Right lung (tissue), 10 donors: ENCODE data around the gene PITX2. TPM values are rescaled to one million over a fixed set of nuclear protein-coding genes. Genes with fewer than 3 reads are reported as not detected.

ENCODE experiments used
- DNase-seq, 2 donors: peaks; one replicate each; pipeline ENCODE4 v3.0.0-alpha.2; 2013
- long read RNA-seq, 8 donors: transcript quantifications; one replicate each; lab custom pipeline, GENCODE V29; 2026
- polyA plus RNA-seq, 5 donors: library from polyadenylated mRNA; unstranded; fragments of 120-200 nt; gene quantifications; one replicate each; pipeline versions ENCODE4 v1.2.1 to v1.2.3, GENCODE V29; 2013; ENCODE audit warnings: inconsistent platforms in 1 of 5, low replicate concordance in 1 of 5; ENCODE audit not compliant: insufficient read length in 5 of 5, insufficient read depth in 1 of 5

The PITX2 gene
- polyA plus RNA-seq, result 1 to 10 TPM in 1 of 5 donors, not detected in 4; 2.0 TPM
- long read RNA-seq, donor 1, result 0 reads
- long read RNA-seq, donor 2, result 0 reads
- long read RNA-seq, donor 3, result 0 reads
- long read RNA-seq, donor 4, result 0 reads
- long read RNA-seq, donor 5, result 0 reads
- long read RNA-seq, donor 6, result 0 reads
- long read RNA-seq, donor 7, result 0 reads
- long read RNA-seq, donor 8, result 0 reads

DNA sequence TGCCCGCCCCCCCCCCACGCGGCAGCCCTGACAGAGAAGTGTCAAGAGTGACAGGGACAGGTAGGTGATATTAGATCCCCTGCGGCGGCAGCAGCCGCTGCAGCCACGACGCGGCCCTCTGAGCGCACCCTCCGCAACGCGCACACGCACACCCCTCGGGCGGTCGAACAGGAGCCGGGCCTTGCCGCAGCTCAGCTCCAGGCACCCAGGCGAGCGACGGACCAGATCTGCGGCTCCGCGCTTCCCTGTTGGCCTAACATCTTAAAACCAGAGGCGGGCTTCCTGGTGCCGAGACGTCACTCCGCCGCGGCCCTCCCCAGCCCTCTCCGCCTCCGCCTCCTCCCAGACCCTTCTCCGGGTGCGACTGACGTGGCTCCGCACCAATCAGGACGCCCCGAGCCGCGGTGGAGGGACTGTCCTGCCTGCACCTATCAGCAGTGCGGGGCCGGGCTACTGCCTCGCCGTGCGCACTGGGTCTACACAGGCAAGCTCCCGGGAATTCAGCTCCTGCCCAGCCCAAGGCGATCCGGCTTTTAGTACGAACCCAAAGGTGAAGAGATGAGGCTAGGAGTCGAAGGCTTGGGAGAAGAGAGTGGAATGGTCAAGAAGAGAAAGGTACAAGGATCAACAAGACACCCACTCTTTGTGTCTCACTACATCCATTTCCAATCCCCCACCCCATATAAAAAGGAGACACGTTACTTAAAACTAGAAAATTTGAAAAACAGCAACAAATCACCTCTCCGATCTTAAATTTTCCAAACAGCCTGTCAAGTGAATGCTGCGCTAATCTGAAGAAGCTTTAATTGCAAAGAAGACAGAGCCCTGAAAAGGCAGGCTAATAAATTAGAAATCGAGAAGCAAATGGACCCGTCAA, at the start of gene PITX2:
PITX2 (minus strand) TSS at position 237 of the 877 bp plus-strand sequence. CDS start 617 bp downstream, outside the sequence.
- DNase-seq, result peak; percentile 81 to 85

- no peak for DNase-seq
Observed at GRCh38 chr4:110671679-110672078, 48.8 kb upstream of the PITX2 start.

GRCh38 chr4:110669663-110670062, 46.8 kb upstream of the PITX2 start:
- no peak for DNase-seq

DNA sequence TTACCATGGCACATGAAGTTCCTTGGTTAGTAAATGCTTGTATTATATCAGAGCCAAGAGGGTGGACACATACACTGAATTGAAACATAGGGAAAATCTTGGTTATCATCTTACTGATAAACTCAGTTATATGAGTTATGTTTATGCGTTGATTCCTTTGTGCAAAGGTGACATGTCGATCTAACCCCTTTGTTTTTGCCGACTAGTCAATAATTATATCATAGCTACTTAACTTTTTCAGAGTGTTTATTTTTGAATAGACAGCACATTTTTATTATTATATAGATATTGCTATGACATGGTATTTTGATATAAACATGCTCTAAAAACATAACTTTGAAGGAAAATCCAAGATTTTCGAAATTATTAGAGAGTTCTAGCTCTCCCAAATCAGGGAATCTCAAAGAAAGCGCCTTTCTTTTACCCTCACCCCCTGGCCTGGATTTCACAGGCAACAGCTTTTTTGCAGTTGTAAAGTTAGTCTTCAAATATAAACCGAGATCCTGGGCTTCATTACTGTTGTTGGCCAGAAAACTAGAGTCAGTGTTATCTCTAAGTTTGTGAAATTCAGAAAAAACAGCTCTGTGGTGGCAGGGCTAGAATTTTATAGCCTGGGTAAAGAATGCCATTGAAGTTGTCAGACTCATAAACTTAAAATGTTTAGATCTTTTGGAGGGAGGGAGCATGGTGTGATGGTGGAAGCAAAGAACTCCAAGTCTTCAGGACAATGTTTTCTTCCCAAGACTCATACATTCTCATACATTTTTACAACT, 45.8 kb upstream of the PITX2 start:
- no peak for DNase-seq

- no peak for DNase-seq
Observed at GRCh38 chr4:110667670-110668069, 44.8 kb upstream of the PITX2 start.

DNA sequence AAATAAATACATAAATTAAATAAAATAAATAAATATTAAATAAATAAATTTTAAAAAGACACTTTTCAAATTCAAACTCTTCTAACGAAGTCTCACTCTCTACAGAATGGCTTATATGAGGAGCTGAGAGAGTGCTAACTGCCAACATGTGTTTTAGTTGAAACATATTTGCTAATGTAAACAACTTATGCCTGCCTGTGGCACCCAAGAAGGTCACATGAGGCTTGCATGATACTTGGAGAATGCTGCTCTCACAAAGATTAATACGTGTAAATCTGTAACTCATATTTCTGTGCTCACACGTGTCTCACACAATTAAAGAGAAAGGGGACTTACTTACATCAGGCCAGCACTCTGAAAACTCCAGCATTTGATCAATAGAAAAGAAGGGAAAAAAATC, 43.2 kb upstream of the PITX2 start:
- no peak for DNase-seq

GRCh38 chr4:110663738-110664444, 41.0 kb upstream of the PITX2 start:
- no peak for DNase-seq

DNA sequence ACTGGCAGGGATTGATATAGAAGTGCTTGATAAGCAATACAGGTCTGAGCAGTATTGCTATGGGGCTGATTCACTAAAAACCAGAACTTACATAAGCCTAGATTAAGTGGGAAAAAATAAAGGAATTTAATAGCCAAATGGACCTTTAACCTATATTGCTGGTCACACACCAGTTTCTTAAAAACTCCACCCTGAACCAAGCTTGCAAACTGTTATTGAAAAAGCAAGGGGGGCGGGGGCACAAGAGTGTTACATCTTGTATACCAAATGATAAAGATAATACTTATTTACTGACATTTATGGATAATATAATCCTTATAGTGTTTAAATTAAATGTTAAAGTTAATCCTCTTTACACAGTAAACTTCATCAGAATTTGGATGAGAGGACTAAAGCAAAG, 40.3 kb upstream of the PITX2 start:
- no peak for DNase-seq

- no peak for DNase-seq
Observed at GRCh38 chr4:110660755-110661154, 37.9 kb upstream of the PITX2 start.

- DNase-seq, result no peak
Observed at GRCh38 chr4:110654254-110654635, 31.4 kb upstream of the PITX2 start.

- DNase-seq, result no peak
Observed at GRCh38 chr4:110653321-110654253, 30.7 kb upstream of the PITX2 start.

DNA sequence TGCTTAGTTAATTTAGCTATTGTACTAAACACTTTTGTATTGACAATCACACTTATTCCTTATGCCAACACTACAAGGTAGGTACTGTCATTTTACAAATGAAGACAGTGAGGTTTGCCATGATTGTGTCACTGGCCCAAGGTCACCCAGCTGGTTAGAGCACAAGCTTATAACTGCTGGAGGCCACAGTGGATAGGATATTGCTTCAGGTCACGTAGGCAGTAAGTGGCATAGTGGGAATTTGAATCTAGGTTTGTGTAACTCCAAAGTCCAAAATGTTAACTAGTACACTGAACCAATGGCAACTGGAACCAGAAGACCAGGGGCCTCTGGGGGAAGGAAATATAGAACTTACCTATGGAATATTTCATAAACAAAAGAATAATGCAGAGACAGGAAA, 21.1 kb upstream of the PITX2 start:
- no peak for DNase-seq

GRCh38 chr4:110643096-110643495, 20.2 kb upstream of the PITX2 start:
- no peak for DNase-seq

DNA sequence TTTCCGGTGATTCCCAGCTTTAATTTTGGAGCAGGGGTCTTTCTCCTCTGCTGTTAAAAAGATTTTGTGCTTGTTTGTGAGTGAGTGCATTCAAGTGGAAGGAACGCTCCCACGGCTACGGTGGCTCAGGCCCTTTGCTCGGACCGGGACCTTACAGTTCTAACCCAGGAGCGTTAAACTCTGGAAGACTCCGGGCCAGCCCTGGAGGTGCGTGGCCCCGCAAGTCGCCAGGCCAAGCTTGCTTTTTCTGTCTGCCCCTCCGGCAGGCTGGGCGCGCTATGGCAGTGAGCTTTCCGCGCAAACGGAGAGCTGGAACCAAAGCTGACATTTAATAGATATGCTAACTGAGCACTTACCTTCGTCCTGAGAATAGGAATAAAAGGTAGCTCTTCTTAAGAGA, 18.3 kb upstream of the PITX2 start:
- no peak for DNase-seq

DNA sequence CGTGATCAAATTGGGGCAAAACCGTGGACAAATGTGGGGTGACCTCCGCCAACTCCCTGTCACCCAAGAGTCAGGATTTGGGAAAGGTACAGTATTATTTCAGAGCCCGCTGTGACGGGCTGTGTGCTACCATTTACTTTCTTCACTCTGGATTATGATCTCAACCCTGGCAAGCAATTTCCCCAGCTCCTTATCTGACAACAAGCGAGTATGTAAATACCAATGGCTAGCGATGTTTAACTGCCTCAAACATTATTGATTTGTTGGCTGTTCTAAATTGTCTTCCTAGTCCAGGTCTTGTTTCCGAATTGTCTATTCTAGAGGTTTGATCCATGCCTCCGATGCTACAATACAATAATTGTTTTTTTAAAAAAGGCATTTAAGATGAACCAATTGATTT, 17.7 kb upstream of the PITX2 start:
- no peak for DNase-seq

- no peak for DNase-seq
Observed at GRCh38 chr4:110639207-110640090, 16.6 kb upstream of the PITX2 start.

- DNase-seq, result no peak
Observed at GRCh38 chr4:110638089-110638746, 15.3 kb upstream of the PITX2 start.

- no peak for DNase-seq
Observed at GRCh38 chr4:110637408-110638088, 14.7 kb upstream of the PITX2 start.
